HG02970 (cell line): ENCODE results near the gene CXCL5.
"Not testable (repeated sequence)": the region's sequence is repeated elsewhere in the genome, so short reads cannot be mapped to it uniquely, and the experiment has no call there.

Experiments used
- ATAC-seq: cut with Tn5 transposase; IDR thresholded peaks from one replicate; pipeline ENCODE4 v1.9.1; 2021; ENCODE audit warnings: mild to moderate bottlenecking, moderate library complexity, moderate number of reproducible peaks; ENCODE audit not compliant: unreplicated experiment, low FRiP score

The CXCL5 gene

GRCh38 chr4:74016068-74016467, 17.6 kb upstream of the CXCL5 start:
- ATAC-seq = no peak

GRCh38 chr4:74015126-74015780, 16.8 kb upstream of the CXCL5 start:
- no peak for ATAC-seq

- ATAC-seq = no peak
Measured at GRCh38 chr4:74014332-74014731, 15.9 kb upstream of the CXCL5 start.

GRCh38 chr4:74013264-74013663, 14.8 kb upstream of the CXCL5 start:
- ATAC-seq = no peak

- ATAC-seq = no peak
Measured at GRCh38 chr4:74012130-74012529, 13.7 kb upstream of the CXCL5 start.

- no peak for ATAC-seq
Measured at GRCh38 chr4:74009307-74009706, 10.8 kb upstream of the CXCL5 start.

GRCh38 chr4:74006009-74006476, 7.6 kb upstream of the CXCL5 start:
- no peak for ATAC-seq

- no peak for ATAC-seq
Measured at GRCh38 chr4:74005528-74005927, 7.1 kb upstream of the CXCL5 start.

GRCh38 chr4:74004668-74005067, 6.2 kb upstream of the CXCL5 start:
- no peak for ATAC-seq

GRCh38 chr4:74000301-74000700, 1.8 kb upstream of the CXCL5 start:
- ATAC-seq = no peak

- ATAC-seq = no peak
Measured at GRCh38 chr4:73992050-73992449, 6.4 kb downstream of the CXCL5 start.

- ATAC-seq = no peak
Measured at GRCh38 chr4:73991742-73992000, 6.8 kb downstream of the CXCL5 start.

- ATAC-seq = no peak
Measured at GRCh38 chr4:73990988-73991741, 7.3 kb downstream of the CXCL5 start.

GRCh38 chr4:73989928-73990327, 8.5 kb downstream of the CXCL5 start:
- no peak for ATAC-seq

- no peak for ATAC-seq
Measured at GRCh38 chr4:73989031-73989430, 9.4 kb downstream of the CXCL5 start.

- ATAC-seq = no peak
Measured at GRCh38 chr4:73988061-73988460, 10.4 kb downstream of the CXCL5 start, which contains the start of gene PPBP. PPBP (minus strand) TSS chr4:73988190; CDS start chr4:73988103, 87 bp downstream.

- ATAC-seq = no peak
Measured at GRCh38 chr4:73985528-73985852, 13.0 kb downstream of the CXCL5 start.

- no peak for ATAC-seq
Measured at GRCh38 chr4:73984736-73985527, 13.5 kb downstream of the CXCL5 start.

GRCh38 chr4:73981175-73981574, 17.3 kb downstream of the CXCL5 start:
- ATAC-seq = not testable (repeated sequence)

- ATAC-seq = no peak
Measured at GRCh38 chr4:73979407-73979957, 19.0 kb downstream of the CXCL5 start.

GRCh38 chr4:73978886-73979285, 19.6 kb downstream of the CXCL5 start:
- no peak for ATAC-seq
